AG10803 (cell line): Measurements from ENCODE around the gene SAMHD1.
"Not testable (repeated sequence)": the region's sequence is repeated elsewhere in the genome, so short reads cannot be mapped to it uniquely, and the experiment has no call there.

Experiments used
- DNase-seq: peaks from one replicate; pipeline ENCODE4 v3.0.0; 2010; ENCODE audit warnings: low read depth
- H3K4me3 ChIP-seq: 2 replicates; pipeline ENCODE4 v1.5.1; 2011; ENCODE audit warnings: mild to moderate bottlenecking, low read length, control low read depth
- TF ChIP-seq, protein P1 (sequence below): conservative IDR thresholded peaks from 2 replicates; pipeline ENCODE4 v1.5.1; 2011; ENCODE audit warnings: mild to moderate bottlenecking, low read length, control low read depth, inconsistent platforms

The SAMHD1 gene

DNA sequence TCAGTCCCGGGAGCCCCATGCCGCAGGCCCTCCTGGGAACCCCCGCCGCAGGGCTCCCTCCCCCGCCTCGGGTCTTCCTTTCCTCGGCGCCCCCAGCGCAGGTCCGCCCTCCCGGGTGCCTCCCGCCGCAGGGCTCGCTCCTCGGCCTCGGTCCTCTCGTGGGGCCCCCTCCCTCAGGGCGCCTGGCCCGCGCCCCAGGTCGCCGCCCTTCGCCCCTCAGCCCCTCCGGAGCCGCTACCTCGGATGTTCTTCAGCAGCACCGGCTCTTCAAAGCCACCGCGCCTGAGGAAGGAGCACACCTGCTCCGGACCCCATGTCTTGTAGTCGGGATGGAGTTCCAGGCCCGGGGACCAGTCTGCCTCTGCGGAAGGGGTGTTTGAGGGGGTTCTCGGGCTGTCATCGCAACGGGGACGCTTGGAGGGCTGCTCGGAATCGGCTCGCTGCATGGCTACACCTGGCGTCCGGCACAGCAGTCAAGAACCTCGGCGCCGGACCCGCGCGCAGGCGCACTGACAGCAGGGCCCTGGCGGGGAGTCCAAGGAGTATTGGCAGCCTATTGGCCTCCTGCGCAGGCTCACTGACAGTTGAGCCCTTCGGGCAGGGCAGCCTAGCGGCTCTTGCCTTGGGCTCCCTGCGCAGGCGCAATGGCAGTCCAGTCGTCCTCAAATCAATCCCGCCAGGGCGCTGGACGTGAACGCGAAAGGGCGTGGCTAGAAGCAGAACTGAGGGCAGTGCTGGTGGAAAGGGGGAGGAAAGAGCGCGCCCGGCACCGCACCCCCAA is at the start of gene SAMHD1:
Gene SAMHD1, minus strand, starts transcription at position 511 of the 781 bp plus-strand sequence. Its CDS starts 65 bp downstream, at position 446.
- DNase-seq: peak; percentile 98
- TF ChIP-seq, protein P1, sequence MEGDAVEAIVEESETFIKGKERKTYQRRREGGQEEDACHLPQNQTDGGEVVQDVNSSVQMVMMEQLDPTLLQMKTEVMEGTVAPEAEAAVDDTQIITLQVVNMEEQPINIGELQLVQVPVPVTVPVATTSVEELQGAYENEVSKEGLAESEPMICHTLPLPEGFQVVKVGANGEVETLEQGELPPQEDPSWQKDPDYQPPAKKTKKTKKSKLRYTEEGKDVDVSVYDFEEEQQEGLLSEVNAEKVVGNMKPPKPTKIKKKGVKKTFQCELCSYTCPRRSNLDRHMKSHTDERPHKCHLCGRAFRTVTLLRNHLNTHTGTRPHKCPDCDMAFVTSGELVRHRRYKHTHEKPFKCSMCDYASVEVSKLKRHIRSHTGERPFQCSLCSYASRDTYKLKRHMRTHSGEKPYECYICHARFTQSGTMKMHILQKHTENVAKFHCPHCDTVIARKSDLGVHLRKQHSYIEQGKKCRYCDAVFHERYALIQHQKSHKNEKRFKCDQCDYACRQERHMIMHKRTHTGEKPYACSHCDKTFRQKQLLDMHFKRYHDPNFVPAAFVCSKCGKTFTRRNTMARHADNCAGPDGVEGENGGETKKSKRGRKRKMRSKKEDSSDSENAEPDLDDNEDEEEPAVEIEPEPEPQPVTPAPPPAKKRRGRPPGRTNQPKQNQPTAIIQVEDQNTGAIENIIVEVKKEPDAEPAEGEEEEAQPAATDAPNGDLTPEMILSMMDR: no peak; the same call in 1 of the 2 replicates
- H3K4me3 ChIP-seq: peak within 1 kb of the TSS; percentile 98

DNA sequence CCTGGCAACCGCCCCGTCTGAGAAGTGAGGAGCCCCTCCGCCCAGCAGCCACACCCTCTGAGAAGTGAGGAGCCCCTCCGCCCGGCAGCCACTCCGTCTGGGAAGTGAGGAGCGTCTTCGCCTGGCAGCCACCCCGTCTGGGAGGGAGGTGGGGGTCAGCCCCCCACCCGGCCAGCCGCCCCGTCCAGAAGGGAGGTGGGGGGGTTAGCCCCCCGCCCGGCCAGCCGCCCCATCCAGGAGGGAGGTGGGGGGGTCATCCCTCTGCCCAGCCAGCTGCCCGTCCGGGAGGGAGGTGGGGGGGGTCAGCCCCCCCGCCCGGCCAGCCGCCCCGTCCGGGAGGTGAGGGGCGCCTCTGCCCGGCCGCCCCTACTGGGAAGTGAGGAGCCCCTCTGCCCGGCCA is 48.7 kb upstream of the SAMHD1 start:
- H3K4me3 ChIP-seq, DNase-seq: not testable (repeated sequence)

DNA sequence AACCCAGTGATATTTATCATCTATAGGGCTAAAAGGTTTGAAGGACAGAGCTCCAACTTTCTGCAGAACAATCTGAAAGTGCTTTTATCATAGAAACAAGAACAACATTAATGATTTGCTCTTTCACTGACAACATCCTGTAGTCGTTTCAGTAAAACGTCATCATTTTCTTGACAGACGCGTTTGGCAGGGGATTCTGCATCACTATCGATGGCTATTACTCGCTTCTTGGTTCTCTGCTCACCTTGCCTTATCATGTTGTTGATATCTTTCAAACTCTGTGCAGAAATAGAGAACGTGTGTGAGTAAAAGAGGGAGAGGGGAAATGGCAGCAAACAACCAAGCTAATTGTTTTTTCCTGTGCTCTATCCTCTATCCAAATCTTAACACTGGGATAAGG is 47.1 kb upstream of the SAMHD1 start:
- TF ChIP-seq, protein P1: no peak
- no peak overlapping the region for H3K4me3 ChIP-seq
- DNase-seq: no peak

DNA sequence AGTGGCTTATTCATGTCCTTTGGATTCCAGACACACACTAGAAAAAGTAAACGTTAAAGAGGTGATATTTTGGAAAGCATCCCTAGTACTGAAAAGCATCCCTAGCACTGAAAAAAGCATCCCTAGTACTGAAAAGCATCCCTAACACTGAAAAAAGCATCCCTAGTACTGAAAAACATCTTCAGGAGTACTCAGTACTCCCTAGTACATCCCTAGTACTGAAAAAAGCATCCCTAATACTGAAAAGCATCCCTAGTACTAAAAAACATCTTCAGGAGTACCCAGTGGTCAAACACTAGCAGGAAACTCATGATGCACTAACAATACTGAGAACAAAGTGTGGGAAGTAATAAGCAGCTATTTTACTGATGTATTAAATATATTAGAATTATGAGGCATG is 45.6 kb upstream of the SAMHD1 start:
- H3K4me3 ChIP-seq: no peak overlapping the region
- no peak for DNase-seq
- TF ChIP-seq, protein P1: no peak

DNA sequence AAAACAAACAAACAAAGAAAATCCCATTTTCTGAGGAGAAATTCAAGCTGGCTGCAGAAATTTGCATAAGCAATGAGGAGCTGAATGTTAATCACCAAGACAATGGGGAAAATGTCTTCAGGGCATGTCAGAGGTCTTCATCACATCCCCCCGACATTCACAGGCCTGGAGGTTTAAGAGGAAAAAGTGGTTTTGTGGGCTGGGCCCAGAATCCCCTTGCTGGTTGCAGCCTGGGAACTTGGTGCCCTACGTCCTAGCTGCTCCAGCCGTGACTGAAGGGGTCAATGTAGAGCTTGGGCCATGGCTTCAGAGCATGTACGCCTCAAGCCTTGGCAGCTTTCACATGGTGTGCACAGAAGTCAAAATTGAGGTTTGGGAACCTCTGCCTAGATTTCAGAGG is 42.7 kb upstream of the SAMHD1 start:
- DNase-seq: not testable (repeated sequence)

DNA sequence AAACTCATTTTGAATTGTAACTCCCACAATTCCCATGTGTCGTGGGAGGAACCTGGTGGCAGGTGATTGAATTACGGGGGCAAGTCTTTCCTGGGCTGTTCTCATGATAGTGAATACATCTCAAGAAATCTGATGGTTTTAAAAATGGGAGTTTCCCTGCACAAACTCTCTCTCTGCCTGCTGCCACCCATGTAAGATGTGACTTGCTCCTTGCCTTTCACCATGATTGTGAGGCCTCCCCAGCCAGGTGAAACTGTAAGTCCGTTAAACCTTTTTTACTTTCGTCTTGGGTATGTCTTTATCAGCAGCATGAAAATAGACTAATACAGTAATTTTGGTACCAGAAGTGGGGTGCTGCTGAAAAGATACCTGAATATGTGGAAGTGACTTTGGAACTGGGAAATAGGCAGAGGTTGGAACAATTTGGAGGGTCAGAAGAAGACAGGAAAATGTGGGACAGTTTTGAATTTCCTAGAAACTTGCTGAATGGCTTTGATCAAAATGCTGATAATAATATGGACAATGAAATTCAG is 41.4 kb upstream of the SAMHD1 start:
- TF ChIP-seq, protein P1: no peak
- H3K4me3 ChIP-seq: no peak overlapping the region
- no peak for DNase-seq

More for the DNA sequence above, 42.7 kb upstream of the SAMHD1 start:
- not testable (repeated sequence) for H3K4me3 ChIP-seq

DNA sequence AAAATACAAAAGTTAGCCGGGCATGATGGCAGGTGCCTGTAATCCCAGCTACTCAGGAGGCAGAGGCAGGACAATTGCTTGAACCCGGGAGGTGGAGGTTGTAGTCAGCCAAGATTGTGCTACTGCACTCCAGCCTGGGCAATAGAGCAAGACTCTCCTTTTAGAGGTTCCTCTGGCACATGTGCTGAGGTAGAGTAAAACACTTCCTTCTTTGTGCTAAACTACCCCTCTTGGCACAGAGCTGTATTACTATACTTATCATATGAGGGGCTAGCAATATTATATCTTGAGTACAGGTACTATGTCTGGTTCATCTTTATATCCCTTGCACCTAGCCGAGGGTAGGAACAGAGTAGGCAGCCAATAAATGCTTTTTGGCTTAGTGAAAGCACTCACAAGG is 40.2 kb upstream of the SAMHD1 start:
- no peak for DNase-seq
- no peak overlapping the region for H3K4me3 ChIP-seq
- TF ChIP-seq, protein P1: no peak

DNA sequence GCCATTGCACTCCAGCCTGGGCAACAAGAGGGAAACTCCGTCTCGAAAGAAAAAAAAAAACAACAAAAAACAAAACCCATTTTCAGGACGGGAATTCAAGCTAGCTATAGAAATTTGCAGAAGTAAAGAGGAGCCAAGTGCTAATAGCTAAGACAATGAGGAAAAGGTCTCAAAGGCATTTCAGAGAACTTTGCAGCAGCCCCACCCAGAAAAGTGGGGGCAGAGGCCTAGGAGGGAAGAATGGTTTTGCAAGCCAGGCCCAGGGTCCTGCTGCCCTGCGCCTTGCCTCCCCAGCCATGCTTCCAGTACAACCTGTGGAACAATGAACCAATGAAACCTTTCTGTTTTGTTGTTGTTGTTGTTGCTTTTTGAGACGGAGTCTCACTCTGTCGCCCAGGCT is 38.3 kb upstream of the SAMHD1 start:
- TF ChIP-seq, protein P1: no peak
- no peak for DNase-seq
- no peak overlapping the region for H3K4me3 ChIP-seq
